BE2C (cell line): Measurements from ENCODE around the gene CD79A.

Experiments
- DNase-seq: peaks from one replicate; pipeline ENCODE4 v3.0.0-alpha.2; 2020
- H3K27me3 ChIP-seq: fragments of 250-450 bp; sonication (Bioruptor Pico); 2 replicates; pipeline ENCODE4 v1.5.1; 2020; ENCODE audit warnings: mild to moderate bottlenecking
- H3K36me3 ChIP-seq: fragments of 250-450 bp; sonication (Bioruptor Pico); 2 replicates; pipeline ENCODE4 v1.5.1; 2020; ENCODE audit warnings: mild to moderate bottlenecking
- H3K4me1 ChIP-seq: fragments of 250-450 bp; sonication (Bioruptor Pico); 2 replicates; pipeline ENCODE4 v1.5.1; 2020
- H3K4me3 ChIP-seq: 2 replicates; pipeline ENCODE4 v1.5.1; 2011; ENCODE audit warnings: low read depth, low read length
- H3K9me3 ChIP-seq: fragments of 250-450 bp; sonication (Bioruptor Pico); 2 replicates; pipeline ENCODE4 v1.5.1; 2020
- TF ChIP-seq, protein P1 (sequence below): IDR thresholded peaks from 2 replicates; pipeline ENCODE4 v1.5.1; 2012; ENCODE audit warnings: mild to moderate bottlenecking, low read depth, low read length

The CD79A gene

DNA sequence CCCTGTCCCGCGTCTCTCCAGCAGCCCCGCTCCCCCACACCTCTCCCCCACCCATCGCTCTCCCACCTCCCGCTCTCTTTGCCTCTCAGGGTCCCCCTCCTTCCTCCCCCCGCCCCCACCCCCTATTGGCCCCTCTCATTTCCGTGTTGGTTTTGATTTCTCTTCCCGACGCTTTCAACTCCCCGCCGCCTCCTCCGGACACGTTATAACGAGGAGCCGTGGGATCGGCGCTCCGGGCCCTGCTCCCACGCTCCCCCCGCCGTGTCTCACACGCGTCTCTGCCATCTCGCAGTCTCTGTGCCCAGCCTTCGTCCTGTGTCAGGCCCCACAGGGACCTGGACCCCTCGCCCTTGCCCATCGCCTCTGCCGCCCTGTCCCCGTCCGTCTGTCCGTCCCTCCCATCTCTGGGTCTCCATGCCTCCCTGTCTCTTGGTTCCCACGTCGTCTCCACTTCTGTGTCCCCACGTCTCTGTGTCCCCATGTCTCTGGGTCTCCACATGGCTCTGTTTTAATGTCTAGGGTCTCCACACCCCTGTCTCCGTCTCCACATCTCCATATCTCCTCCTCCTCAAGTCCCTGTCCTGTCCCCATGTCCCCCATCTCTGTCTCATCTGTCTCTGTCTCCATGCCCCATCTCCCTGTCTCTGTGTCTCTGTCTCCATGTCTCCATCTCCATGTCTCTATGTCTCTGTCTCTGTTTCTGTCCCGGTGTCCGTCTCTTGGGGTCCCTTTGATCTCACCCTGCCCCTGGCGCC, 38.1 kb downstream of the CD79A start:
- H3K27me3 ChIP-seq: peaks cover 62% of the 10 kb centered on the region
- no peak overlapping the region for H3K4me3 ChIP-seq
- H3K4me1 ChIP-seq: no peaks in the 10 kb centered on the region
- TF ChIP-seq, protein P1, sequence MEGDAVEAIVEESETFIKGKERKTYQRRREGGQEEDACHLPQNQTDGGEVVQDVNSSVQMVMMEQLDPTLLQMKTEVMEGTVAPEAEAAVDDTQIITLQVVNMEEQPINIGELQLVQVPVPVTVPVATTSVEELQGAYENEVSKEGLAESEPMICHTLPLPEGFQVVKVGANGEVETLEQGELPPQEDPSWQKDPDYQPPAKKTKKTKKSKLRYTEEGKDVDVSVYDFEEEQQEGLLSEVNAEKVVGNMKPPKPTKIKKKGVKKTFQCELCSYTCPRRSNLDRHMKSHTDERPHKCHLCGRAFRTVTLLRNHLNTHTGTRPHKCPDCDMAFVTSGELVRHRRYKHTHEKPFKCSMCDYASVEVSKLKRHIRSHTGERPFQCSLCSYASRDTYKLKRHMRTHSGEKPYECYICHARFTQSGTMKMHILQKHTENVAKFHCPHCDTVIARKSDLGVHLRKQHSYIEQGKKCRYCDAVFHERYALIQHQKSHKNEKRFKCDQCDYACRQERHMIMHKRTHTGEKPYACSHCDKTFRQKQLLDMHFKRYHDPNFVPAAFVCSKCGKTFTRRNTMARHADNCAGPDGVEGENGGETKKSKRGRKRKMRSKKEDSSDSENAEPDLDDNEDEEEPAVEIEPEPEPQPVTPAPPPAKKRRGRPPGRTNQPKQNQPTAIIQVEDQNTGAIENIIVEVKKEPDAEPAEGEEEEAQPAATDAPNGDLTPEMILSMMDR: no peak
- no peaks in the 10 kb centered on the region for H3K36me3 ChIP-seq
- H3K9me3 ChIP-seq: no peaks in the 10 kb centered on the region
- no peak for DNase-seq

DNA sequence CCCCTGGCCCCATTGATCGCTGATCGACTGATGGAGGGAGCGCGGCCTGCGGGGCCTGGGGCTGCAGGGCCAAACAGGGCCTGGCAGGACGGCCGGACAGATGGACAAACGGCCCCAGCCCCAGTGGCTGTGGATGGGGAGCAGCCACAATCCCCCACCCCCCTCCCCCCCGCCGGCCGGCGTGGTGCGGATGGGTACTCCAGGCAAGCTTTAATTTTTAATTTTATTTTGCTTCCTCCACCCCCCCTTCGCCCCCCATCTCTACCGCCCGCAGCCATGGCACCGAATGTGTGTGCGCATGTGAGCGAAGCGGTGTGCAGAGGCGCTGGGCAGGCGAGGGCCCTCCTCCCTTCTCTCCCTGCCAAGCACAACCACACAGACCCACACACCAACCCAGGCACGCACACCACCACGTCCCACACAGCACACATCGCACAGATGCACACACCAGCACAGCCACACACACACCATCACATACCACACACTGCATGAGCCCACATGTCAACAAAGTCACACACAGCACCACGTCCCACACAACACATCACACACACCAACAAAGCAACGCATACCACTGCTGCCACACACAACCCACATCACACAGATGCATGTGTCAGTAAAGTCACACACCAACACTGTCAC, 38.8 kb downstream of the CD79A start:
- H3K27me3 ChIP-seq: peaks cover 58% of the 10 kb centered on the region
- DNase-seq: no peak
- no peak overlapping the region for H3K4me3 ChIP-seq
- H3K36me3 ChIP-seq: no peaks in the 10 kb centered on the region
- TF ChIP-seq, protein P1: no peak
- no peaks in the 10 kb centered on the region for H3K9me3 ChIP-seq
- H3K4me1 ChIP-seq: no peaks in the 10 kb centered on the region

DNA sequence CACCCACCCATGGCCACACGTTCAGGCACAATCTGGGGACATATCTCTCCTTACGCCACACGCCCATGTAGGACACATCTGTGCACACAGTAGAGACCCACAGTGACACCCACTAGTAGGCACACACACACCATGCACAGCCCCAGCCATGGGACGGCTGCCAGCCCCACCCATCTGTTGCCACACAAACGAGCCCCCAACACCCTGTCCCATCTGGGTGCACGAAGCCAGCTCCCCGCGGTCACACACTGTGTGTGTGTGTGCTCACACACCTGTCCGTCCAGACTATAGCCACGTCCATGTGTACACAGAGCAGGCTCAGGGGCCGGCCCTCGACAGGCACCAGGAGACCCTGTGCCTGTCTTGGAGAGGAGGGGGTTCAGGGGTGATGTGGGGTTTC, 40.6 kb downstream of the CD79A start:
- Histone ChIP-seq H3K9me3 (no peaks in the 10 kb centered on the region), H3K27me3 (peaks cover 48% of the 10 kb centered on the region), H3K4me3 (no peak overlapping the region), H3K36me3 (no peaks in the 10 kb centered on the region), H3K4me1 (no peaks in the 10 kb centered on the region)
- TF ChIP-seq, protein P1: no peak
- DNase-seq: no peak

DNA sequence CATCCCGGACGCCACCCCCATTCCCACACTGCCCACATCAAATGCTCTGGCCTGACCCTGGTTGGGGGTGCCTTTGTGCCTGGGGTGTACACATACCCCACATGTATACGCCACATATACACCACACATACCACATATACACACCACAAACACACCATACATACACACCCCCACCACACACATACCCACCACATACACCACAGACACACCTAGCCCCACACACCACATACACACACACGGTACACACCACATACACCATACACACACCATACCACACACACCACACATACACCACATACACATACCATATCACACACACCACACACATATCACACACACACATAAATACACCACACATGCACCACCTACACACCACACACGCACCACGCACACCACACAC, 41.0 kb downstream of the CD79A start:
- H3K9me3 ChIP-seq: no peaks in the 10 kb centered on the region
- H3K4me3 ChIP-seq: no peak overlapping the region
- DNase-seq: no peak
- H3K27me3 ChIP-seq: peaks cover 44% of the 10 kb centered on the region
- TF ChIP-seq, protein P1: no peak
- H3K36me3 ChIP-seq: no peaks in the 10 kb centered on the region
- H3K4me1 ChIP-seq: no peaks in the 10 kb centered on the region

DNA sequence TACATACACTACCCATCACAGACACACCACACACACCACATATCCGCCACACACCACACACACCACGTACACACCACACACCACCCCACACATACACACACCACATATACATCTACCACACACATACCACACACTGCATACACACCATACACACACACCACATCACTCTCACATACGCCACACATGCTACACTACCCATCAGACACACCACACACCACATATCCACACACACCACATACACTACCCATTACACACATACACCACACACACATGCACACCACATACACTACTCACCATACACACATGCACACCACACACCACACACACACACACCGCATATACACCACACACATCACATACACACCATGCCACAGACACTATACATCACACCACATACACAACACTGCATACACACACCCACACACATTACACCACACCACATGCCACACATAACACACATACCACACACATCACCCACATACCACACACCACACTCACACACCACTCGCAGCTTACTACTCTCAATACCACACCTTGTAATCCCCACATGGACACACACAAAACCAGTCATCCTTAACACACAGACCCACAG, 41.7 kb downstream of the CD79A start:
- no peaks in the 10 kb centered on the region for H3K9me3 ChIP-seq
- H3K4me1 ChIP-seq: no peaks in the 10 kb centered on the region
- no peaks in the 10 kb centered on the region for H3K36me3 ChIP-seq
- H3K27me3 ChIP-seq: peaks cover 38% of the 10 kb centered on the region
- H3K4me3 ChIP-seq: no peak overlapping the region
- no peak for DNase-seq
- TF ChIP-seq, protein P1: no peak
